Right lobe of liver (tissue), 6 donors: Measurements from ENCODE around the gene KCNQ2. TPM values are rescaled to one million over a fixed set of nuclear protein-coding genes. Genes with fewer than 3 reads are reported as not detected.

Experiments used
- ATAC-seq, 4 donors: fragments of 200-7000 bp; cut with Tn5 transposase; one replicate each; pipeline ENCODE4 v1.9.1; 2020; ENCODE audit warnings: mild to moderate bottlenecking in 4 of 4, moderate library complexity in 4 of 4
- DNase-seq, 3 donors: peaks; one replicate each; pipeline ENCODE4 v3.0.0-alpha.2; 2020
- H3K27ac ChIP-seq, 3 donors: fragments of 200-600 bp; one replicate each; pipeline ENCODE4 v1.8.0; 2022
- H3K27me3 ChIP-seq, 2 donors: fragments of 200-600 bp; one replicate each; pipeline ENCODE4 v1.8.0; 2022
- H3K36me3 ChIP-seq, 4 donors: fragments of 200-600 bp; sonication (generic) in 1 of 4; one replicate each; pipeline versions ENCODE4 v1.5.1 to v1.8.0; 2017 to 2022; ENCODE audit warnings: control low read depth in 1 of 4
- H3K4me1 ChIP-seq, 4 donors: fragments of 200-600 bp; sonication (generic) in 1 of 4; one replicate each; pipeline versions ENCODE4 v1.5.1 to v1.8.0; 2017 to 2022; ENCODE audit warnings: control low read depth in 1 of 4
- H3K4me3 ChIP-seq, 3 donors: fragments of 200-600 bp; one replicate each; pipeline ENCODE4 v1.8.0; 2022
- H3K9me3 ChIP-seq, 4 donors: fragments of 200-600 bp; sonication (generic) in 1 of 4; one replicate each; pipeline versions ENCODE4 v1.5.1 to v1.8.0; 2017 to 2022; ENCODE audit warnings: control low read depth in 1 of 4
- CTCF ChIP-seq, 4 donors: fragments of 200-600 bp in 3 of 4; fragments of 450-650 bp in 1 of 4; IDR thresholded peaks; one replicate each; pipeline versions ENCODE4 v1.5.1 to v1.8.0; 2016 to 2022; ENCODE audit warnings: antibody characterized with exemption in 4 of 4, mild to moderate bottlenecking in 2 of 4
- POLR2A ChIP-seq: fragments of 450-650 bp; IDR thresholded peaks from one replicate; pipeline ENCODE4 v1.6.1; 2017; ENCODE audit warnings: antibody characterized with exemption, mild to moderate bottlenecking
- WGBS: methylation state at CpG from one replicate; pipeline ENCODE4 v1.1.6; 2018; ENCODE audit warnings: low coverage, low lambda C conversion rate; ENCODE audit not compliant: insufficient coverage; ENCODE audit errors: missing lambda C conversion rate; 5-methylcytosine and 5-hydroxymethylcytosine counted together
- intact Hi-C, 2 donors: fragments of 100-400 bp; cut with DNase I; formaldehyde crosslinking; loops; one replicate each; pipeline versions ENCODE4 v1.11.2 to v1.14.1; 2022
- total RNA-seq, 6 experiments: library from RNA; depleted of rRNA in 2 of 6; stranded (reverse); fragments of >200 nt in 2 of 6; fragmentation: NEBNext Ultra II Directional in 3 of 6; extraction: Animal tissue kit (Norgen Biotek cat#: 25700) in 3 of 6; gene quantifications; one replicate each; pipeline versions ENCODE4 v1.1.0 to v1.2.4, GENCODE V29; 2016 to 2023
- donor health status: DM: no; HTN: yes; CAD: no.
- donor health status: DM: no; HTN: no; CAD: no.
- donor health status: DM: no; HTN: no; CAD: no.
- donor health status: DM: no; HTN: yes; CAD: no.
- donor health status: DM: no; HTN: yes; CAD: no.

Gene KCNQ2
- total RNA-seq, 6 experiments from 2014 or later: not detected

GRCh38 chr20:63404129-63405085, 68.0 kb downstream of the KCNQ2 start:
- Histone ChIP-seq H3K36me3 (no peaks in the 10 kb centered on the region), H3K4me3 (no peak overlapping the region), H3K9me3 (no peaks in the 10 kb centered on the region), H3K4me1 (no peaks in the 10 kb centered on the region), H3K27ac (no peak overlapping the region), H3K27me3 (no peaks in the 10 kb centered on the region)
- intact Hi-C loops: no loop called here
- DNase-seq (no peak), ATAC-seq (no peak)
- no peak for TF ChIP-seq CTCF (IDR thresholded peaks at IDR 0.05)
- no peak for TF ChIP-seq POLR2A
- WGBS: 35% methylated on average over 6 of the region's 34 CpGs

GRCh38 chr20:63403403-63404105, 68.9 kb downstream of the KCNQ2 start:
- no peak for DNase-seq
- ATAC-seq: no peak
- Histone ChIP-seq H3K36me3 (no peaks in the 10 kb centered on the region), H3K27ac (no peak overlapping the region), H3K27me3 (no peaks in the 10 kb centered on the region), H3K9me3 (no peaks in the 10 kb centered on the region), H3K4me1 (no peaks in the 10 kb centered on the region), H3K4me3 (no peak overlapping the region)
- TF ChIP-seq CTCF (IDR thresholded peaks at IDR 0.05) (no peak), POLR2A (no peak)
- WGBS: 30% methylated on average over 6 of the region's 19 CpGs
- intact Hi-C loops: no loop called here

- DNase-seq (no peak), ATAC-seq (no peak)
- no peaks in the 10 kb centered on the region for H3K9me3 ChIP-seq
- TF ChIP-seq CTCF (IDR thresholded peaks at IDR 0.05): no peak
- no peak for TF ChIP-seq POLR2A
- H3K27me3 ChIP-seq: no peaks in the 10 kb centered on the region
- H3K4me3 ChIP-seq: no peak overlapping the region
- intact Hi-C loops: no loop called here
- H3K4me1 ChIP-seq: no peaks in the 10 kb centered on the region
- no peaks in the 10 kb centered on the region for H3K36me3 ChIP-seq
- no peak overlapping the region for H3K27ac ChIP-seq
- WGBS: no CpG with 5 or more reads among the region's 9 CpGs
Observed at GRCh38 chr20:63402860-63403220, 69.6 kb downstream of the KCNQ2 start.

- H3K4me1 ChIP-seq: no peaks in the 10 kb centered on the region
- intact Hi-C loops: no loop called here
- no peak for TF ChIP-seq CTCF (IDR thresholded peaks at IDR 0.05)
- no peak for TF ChIP-seq POLR2A
- WGBS: 22% methylated on average over 10 of the region's 24 CpGs
- DNase-seq (no peak), ATAC-seq (no peak)
- no peaks in the 10 kb centered on the region for H3K9me3 ChIP-seq
- H3K27ac ChIP-seq: no peak overlapping the region
- H3K27me3 ChIP-seq: no peaks in the 10 kb centered on the region
- H3K36me3 ChIP-seq: no peaks in the 10 kb centered on the region
- no peak overlapping the region for H3K4me3 ChIP-seq
Observed at GRCh38 chr20:63402181-63402859, 70.1 kb downstream of the KCNQ2 start.
